GM21825 (cell line): ENCODE results near the gene MILR1.
"Not testable (repeated sequence)": the region's sequence is repeated elsewhere in the genome, so short reads cannot be mapped to it uniquely, and the experiment has no call there.

Experiments used
- ATAC-seq: cut with Tn5 transposase; IDR thresholded peaks from one replicate; pipeline ENCODE4 v1.9.1; 2021; ENCODE audit warnings: mild to moderate bottlenecking, moderate library complexity; ENCODE audit not compliant: unreplicated experiment

The MILR1 gene

DNA sequence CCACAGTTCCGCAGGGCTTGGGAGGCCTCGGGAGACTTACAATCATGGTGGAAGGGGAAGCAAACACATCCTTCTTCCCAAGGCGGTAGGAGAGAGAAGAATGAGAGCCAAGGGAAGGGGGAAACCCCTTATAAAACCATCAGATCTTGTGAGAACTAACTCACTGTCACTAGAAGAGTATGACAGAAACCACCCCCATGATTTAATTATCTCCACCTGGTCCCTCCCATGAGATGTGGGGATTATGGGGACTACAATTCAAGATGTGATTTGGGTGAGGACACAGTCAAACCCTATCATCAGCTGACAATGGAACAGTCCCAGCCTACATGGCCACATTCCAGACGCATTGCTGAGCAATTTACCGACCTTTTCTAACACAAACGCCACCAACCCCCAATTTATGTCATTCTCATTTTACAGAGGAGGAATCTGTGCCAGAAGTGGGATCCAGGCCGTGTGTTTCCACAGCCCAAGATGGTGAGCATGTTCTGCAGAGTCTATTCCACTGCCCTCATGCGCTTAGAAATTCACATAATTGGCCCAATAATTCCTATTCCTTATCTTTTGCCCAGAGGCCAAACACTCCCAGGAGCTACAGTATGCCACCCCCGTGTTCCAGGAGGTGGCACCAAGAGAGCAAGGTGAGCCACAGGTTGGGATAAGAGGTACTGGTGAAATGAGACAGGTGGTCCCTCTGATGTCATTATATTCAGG, 17.3 kb downstream of the MILR1 start:
- no peak for ATAC-seq

GRCh38 chr17:64466834-64467233, 17.9 kb downstream of the MILR1 start:
- not testable (repeated sequence) for ATAC-seq

GRCh38 chr17:64470625-64471024, 21.7 kb downstream of the MILR1 start:
- ATAC-seq, result no peak

DNA sequence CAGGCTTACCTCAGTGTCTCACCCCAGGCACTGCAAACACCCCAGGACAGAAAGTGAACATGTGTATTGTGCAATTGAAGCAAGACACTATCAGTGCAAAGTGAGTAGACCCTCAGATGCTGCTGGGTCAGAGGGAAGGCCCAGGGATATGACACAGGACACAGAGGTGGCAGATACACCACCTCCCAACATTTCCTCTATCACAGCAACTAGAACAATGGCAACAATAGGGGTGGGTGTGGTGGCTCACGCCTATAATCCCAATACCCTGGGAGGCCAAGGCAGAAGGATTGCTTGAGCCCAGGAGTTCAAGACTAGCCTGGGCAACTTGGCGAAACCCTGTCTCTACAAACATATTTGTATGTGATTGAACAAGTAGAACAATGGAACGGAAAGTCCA, 22.5 kb downstream of the MILR1 start:
- no peak for ATAC-seq

DNA sequence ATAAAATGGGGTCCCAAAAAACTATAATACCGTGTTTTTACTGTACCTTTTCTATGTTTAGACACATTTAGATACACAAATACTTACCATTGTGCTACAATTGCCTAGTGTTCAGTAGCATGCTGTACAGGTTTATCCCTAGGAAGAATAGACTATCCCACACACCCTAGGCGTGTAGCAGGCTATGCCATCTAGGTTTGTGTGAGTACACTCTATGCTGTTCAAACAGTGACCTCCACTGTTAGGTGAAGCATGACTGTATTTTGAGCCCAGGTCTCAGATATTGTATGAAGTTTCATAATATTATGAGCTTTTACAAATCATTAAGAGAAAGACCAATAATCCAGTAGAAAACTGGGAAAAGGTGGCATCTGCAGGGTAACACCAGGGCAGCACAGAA, 23.6 kb downstream of the MILR1 start:
- ATAC-seq, result no peak

- ATAC-seq, result no peak
Measured at GRCh38 chr17:64477849-64478248, 28.9 kb downstream of the MILR1 start.

GRCh38 chr17:64480951-64481350, 32.0 kb downstream of the MILR1 start:
- ATAC-seq, result no peak

GRCh38 chr17:64484380-64484779, 35.5 kb downstream of the MILR1 start:
- ATAC-seq, result no peak

- no peak for ATAC-seq
Measured at GRCh38 chr17:64488301-64488700, 39.4 kb downstream of the MILR1 start.

- ATAC-seq, result no peak
Measured at GRCh38 chr17:64491034-64491860, 42.3 kb downstream of the MILR1 start.

DNA sequence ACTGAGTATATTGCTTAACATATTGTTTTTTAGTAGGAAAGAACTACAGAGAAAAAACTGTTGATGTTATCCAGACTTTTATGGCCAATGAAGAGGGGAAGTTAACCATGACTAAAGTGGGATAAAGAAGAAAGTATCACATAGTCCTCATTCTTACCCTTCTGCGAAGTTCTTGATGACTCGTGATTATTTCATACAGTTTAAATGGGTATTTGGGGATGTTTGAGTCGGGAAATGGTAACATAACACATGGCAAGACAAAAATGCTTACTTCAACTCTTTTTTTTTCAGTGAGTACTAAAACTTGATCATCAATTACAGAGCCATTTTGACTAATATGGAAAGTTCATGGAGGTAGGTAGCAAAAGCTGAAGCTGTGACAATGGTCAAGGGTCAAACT, 43.1 kb downstream of the MILR1 start:
- no peak for ATAC-seq

DNA sequence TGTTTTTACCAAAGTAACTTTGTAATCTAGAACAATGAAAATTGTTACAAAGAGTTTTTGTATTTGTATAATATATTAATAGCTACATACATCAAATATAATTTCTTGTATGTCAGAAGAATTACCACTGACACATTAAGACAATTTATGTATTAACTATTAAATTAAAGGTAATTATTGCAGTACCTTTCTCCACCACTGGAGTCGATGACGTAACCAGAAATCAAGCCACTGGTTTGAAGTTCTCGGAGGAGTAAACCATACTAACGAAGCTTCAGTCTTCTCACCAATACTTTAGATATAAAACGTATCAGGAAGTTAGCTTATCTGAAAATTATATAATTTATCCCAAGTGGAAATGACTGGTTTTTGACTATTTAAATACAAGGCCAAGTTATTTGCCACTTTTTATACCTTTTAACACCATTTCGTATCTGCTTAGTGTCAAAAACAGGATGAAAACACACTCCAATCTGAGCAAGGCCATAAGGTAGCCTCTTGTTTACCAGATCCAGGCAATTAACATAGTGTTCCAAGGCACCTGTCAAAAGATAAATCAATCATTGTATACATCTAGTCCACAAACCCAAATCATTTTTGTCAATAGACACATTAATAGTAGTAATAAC, 43.7 kb downstream of the MILR1 start:
- ATAC-seq, result no peak

- no peak for ATAC-seq
Measured at GRCh38 chr17:64494121-64494520, 45.2 kb downstream of the MILR1 start.

DNA sequence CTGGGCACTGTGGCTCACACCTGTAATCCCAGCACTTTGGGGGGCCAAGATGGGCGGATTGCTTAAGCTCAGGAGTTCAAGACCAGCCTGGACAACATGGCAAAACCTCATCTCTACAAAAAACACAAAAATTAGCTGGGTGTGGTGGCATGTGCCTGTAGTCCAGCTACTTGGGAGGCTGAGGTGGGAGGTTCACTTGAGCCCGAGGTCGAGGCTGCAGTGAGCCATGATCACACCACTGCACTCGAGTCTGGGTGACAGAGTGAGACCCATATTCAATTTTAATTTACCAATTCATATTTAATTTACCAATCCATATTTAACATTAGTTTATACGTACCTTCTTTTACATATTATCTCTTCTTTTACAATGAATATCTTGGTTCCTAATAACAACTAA, 46.4 kb downstream of the MILR1 start:
- ATAC-seq, result not testable (repeated sequence)

DNA sequence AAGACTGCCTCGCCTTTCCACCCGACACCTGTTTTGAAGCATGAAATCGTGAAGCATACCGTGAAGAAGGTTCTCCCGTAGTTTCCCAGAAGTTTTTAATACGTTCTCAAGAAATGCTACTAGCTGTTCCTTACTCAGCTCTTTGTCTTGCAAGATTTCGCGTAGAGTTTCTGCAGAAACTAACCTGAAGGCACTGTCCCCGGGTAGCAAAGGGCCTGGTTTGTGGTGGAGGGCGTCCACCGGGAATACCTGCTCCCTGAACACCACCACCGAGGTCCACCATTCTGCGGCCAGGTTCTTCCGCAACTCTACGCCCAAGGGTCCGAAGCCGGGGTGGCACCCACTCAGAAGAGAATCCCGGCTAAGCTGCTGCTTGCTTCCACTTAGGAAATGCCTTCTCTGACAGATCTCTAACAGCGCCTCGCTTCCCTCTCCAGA, 47.5 kb downstream of the MILR1 start:
- no peak for ATAC-seq

DNA sequence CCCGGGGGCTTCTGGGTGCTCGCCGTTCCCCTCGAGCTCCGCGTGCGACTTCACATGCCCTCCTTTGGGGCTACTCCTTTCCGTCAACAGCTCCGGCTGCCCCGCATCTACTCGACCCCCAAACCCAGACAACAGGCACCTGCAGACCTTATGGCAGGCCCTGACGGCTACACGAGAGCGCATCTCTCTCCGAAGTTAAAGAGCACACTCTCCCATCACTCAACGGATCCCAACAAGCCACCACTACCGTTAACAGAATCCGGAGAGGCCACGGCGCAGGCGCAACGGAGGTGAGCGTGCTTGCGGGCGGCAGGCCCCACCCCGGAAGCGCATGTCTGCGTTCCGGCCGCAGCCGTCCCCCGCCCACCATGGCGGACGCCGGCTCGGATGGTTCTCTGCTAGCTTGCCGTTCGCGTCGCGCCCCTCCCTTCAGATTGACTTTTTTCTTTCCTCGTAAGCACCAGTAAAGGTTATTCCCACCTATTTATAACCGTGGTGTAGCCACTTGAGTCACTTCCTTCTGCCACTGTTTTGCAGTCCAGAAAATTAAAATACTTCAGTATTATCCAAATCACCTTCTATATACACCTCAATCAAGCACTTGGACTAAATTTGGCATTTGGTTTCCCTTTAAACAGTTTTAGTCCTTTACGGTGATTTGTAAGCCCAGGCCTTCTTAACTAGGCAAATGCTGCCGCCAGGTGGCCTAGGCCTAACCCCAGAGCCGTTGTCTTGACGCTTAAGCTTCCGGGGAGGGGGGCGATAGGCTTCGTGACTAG, 48.1 kb downstream of the MILR1 start, which contains the start of gene POLG2:
POLG2 (minus strand) TSS at position 269 of the 779 bp plus-strand sequence; CDS start at position 183, 86 bp downstream.
- ATAC-seq, result peak; percentile 72

- peak; percentile 2 for ATAC-seq
Measured at GRCh38 chr17:64497565-64498035, 48.7 kb downstream of the MILR1 start.

DNA sequence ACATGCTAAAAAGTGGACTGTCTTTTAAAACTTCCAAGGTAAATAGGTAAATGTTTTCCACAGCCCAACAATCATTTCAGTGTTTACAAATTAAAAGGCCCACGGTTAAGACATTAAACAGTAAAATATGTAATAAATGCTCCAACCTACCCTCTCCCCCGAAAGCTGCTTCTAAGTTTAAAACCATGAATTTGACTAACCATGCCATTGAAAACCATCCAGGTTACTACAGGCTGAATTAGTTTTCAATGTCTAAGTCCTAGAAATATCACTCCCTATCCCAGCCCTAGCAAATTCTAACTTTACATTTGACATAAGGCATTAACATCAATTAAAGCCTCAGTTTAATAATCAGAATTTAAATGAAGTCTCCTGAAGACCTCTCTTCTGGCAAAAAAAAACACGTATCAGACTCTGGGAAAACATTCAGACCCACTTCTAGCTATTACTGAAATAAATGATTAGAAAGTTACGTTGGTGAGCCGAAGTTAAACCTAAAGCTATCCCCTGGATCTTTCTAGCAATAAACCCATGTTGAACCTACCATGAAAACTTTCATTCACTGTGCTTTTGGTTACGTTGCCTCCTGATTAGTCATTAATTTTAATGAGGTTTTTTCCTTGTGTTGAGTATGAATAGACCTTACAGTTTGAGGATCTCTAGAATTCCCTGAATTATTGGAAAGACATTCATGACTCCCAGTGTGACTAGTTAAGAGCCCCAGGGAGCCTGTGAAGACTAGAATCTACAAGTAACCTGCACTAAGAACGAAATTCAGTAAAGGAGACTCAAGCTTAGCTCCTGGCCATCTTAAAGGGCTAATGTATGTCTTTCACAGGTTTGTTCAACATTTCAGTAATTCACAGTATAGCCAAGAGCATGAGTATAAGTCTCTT, 49.6 kb downstream of the MILR1 start:
- ATAC-seq, result no peak

- ATAC-seq, result no peak
Measured at GRCh38 chr17:64499805-64500486, 51.0 kb downstream of the MILR1 start.
